NT2/D1 (cell line): ENCODE data around the gene LRBA.

Experiments used
- SUZ12 ChIP-seq: IDR thresholded peaks from 2 replicates; pipeline ENCODE4 v1.6.1; 2011; ENCODE audit not compliant: insufficient read length, insufficient read depth; ENCODE audit errors: extremely low read depth
- YY1 ChIP-seq: IDR thresholded peaks from 2 replicates; pipeline ENCODE4 v1.6.1; 2011; ENCODE audit not compliant: insufficient read length, insufficient read depth
- ZNF274 ChIP-seq: IDR thresholded peaks from 2 replicates; pipeline ENCODE4 v1.6.1; 2011; ENCODE audit warnings: mild to moderate bottlenecking, low read depth, low read length

DNA sequence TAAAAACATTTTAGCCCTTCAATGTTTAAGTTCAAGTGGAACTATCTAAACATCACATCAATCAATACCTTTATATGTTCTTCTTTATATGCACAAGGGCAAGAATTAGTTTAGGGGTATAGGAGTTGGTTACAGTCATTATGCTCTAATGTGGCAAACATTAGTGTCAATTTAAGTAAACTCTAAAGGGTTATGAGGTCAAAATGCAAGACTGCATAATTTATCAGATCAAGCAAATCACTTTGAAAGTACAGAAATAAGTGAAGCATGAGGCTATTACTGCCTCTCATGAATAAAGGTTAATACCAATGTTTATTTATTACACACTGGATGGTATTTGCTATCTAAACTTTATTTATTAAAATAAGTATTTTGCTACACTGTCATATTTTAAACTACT lies 373.5 kb downstream of the LRBA start:
- TF ChIP-seq YY1 (no peak), ZNF274 (no peak), SUZ12 (no peak)
